Measurements from ENCODE around the gene CRYL1. TPM values are rescaled to one million over a fixed set of nuclear protein-coding genes. Genes with fewer than 3 reads are reported as not detected.

The CRYL1 gene
- total and polyA plus RNA-seq, 2 of the 13 experiments (the other 11 are each of a cell fraction or from before 2014, with no cell fraction given), result 57.2 to 115 TPM

DNA sequence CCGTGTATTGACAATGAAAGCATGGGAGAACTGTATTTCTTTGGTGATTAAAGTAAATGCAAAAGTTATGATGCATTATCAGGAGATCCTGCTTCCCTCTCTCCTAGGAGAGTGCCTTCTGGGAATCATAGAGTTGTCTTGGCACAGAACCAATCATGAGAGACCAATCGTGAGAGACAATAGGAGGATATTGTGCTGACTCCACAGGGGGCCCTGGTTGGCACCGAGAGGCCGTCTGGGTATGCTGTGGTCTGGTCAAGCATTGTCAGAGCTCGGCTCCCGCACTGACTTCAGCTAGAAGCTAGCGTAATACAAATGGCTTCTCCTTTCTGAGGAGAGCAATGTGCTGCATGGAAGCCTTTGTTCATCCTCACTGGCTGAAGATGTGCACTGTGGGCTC lies 162.1 kb downstream of the CRYL1 start (continued):
- TF ChIP-seq, protein P1, sequence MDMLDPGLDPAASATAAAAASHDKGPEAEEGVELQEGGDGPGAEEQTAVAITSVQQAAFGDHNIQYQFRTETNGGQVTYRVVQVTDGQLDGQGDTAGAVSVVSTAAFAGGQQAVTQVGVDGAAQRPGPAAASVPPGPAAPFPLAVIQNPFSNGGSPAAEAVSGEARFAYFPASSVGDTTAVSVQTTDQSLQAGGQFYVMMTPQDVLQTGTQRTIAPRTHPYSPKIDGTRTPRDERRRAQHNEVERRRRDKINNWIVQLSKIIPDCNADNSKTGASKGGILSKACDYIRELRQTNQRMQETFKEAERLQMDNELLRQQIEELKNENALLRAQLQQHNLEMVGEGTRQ (IDR thresholded peaks at IDR 0.05; ENCODE audit: low read depth, low read length), result no peak
- TF ChIP-seq, protein P1 (CRISPR knock-in tag; IDR thresholded peaks at IDR 0.05; ENCODE audit: borderline replicate concordance), result no peak
- no peak for TF ChIP-seq ZNF33A (CRISPR knock-in tag; IDR thresholded peaks at IDR 0.05; ENCODE audit: borderline replicate concordance)
- TF ChIP-seq, protein P2, sequence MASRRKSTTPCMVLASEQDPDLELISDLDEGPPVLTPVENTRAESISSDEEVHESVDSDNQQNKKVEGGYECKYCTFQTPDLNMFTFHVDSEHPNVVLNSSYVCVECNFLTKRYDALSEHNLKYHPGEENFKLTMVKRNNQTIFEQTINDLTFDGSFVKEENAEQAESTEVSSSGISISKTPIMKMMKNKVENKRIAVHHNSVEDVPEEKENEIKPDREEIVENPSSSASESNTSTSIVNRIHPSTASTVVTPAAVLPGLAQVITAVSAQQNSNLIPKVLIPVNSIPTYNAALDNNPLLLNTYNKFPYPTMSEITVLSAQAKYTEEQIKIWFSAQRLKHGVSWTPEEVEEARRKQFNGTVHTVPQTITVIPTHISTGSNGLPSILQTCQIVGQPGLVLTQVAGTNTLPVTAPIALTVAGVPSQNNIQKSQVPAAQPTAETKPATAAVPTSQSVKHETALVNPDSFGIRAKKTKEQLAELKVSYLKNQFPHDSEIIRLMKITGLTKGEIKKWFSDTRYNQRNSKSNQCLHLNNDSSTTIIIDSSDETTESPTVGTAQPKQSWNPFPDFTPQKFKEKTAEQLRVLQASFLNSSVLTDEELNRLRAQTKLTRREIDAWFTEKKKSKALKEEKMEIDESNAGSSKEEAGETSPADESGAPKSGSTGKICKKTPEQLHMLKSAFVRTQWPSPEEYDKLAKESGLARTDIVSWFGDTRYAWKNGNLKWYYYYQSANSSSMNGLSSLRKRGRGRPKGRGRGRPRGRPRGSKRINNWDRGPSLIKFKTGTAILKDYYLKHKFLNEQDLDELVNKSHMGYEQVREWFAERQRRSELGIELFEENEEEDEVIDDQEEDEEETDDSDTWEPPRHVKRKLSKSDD (CRISPR knock-in tag; IDR thresholded peaks at IDR 0.05; ENCODE audit: low read depth), result no peak
- TF ChIP-seq ZNF589 (CRISPR knock-in tag; conservative IDR thresholded peaks at IDR 0.05), result no peak
- TF ChIP-seq HES4 (CRISPR knock-in tag; IDR thresholded peaks at IDR 0.05; ENCODE audit: borderline replicate concordance), result no peak
- no peak for TF ChIP-seq NBN (conservative IDR thresholded peaks at IDR 0.05)
- TF ChIP-seq, protein P3, sequence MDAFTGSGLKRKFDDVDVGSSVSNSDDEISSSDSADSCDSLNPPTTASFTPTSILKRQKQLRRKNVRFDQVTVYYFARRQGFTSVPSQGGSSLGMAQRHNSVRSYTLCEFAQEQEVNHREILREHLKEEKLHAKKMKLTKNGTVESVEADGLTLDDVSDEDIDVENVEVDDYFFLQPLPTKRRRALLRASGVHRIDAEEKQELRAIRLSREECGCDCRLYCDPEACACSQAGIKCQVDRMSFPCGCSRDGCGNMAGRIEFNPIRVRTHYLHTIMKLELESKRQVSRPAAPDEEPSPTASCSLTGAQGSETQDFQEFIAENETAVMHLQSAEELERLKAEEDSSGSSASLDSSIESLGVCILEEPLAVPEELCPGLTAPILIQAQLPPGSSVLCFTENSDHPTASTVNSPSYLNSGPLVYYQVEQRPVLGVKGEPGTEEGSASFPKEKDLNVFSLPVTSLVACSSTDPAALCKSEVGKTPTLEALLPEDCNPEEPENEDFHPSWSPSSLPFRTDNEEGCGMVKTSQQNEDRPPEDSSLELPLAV (CRISPR knock-in tag; conservative IDR thresholded peaks at IDR 0.05; ENCODE audit: low read depth), result no peak

All from HepG2 (cell line).